Fibroblast of lung (primary cell): ENCODE measurements around the gene NID1. TPM values are rescaled to one million over a fixed set of nuclear protein-coding genes. Genes with fewer than 3 reads are reported as not detected.

Experiments used
- DNase-seq, 2 donors: peaks; one replicate each; pipeline versions ENCODE4 v3.0.0 to v3.0.0-alpha.2; 2010; ENCODE audit warnings: low read depth in 2 of 2
- H2AFZ ChIP-seq: 2 replicates; pipeline ENCODE4 v1.5.1; 2012; ENCODE audit warnings: low read length, control low read depth, inconsistent platforms
- H3K27ac ChIP-seq: 2 replicates; pipeline ENCODE4 v1.5.1; 2011; ENCODE audit warnings: low read length, control low read depth; ENCODE audit not compliant: insufficient read depth
- H3K27me3 ChIP-seq: 2 replicates; pipeline ENCODE4 v1.5.1; 2011; ENCODE audit warnings: mild to moderate bottlenecking, low read length; ENCODE audit not compliant: control insufficient read depth, insufficient read depth
- H3K36me3 ChIP-seq: 2 replicates; pipeline ENCODE4 v1.5.1; 2011; ENCODE audit warnings: low read length; ENCODE audit not compliant: control insufficient read depth, insufficient read depth
- H3K4me1 ChIP-seq: 2 replicates; pipeline ENCODE4 v1.5.1; 2011; ENCODE audit warnings: low read length; ENCODE audit not compliant: control insufficient read depth, insufficient read depth; ENCODE audit errors: extremely low read depth
- H3K4me2 ChIP-seq: 2 replicates; pipeline ENCODE4 v1.5.1; 2011; ENCODE audit warnings: low read length, control low read depth; ENCODE audit not compliant: insufficient read depth; ENCODE audit errors: extremely low read depth
- H3K4me3 ChIP-seq, 4 experiments: fragments of 200-600 bp in 1 of 4; sonication (generic) in 1 of 4; replicated peaks in 1 of 4; 2 replicates each; pipeline ENCODE4 v1.5.1; 2011 to 2016; ENCODE audit warnings: low read length in 4 of 4, low read depth in 3 of 4, mild to moderate bottlenecking in 3 of 4, control low read depth in 2 of 4, inconsistent platforms in 1 of 4, mixed read lengths in 1 of 4; ENCODE audit not compliant: insufficient read depth in 1 of 4; ENCODE audit errors: control extremely low read depth in 1 of 4
- H3K79me2 ChIP-seq: 2 replicates; pipeline ENCODE4 v1.5.1; 2012; ENCODE audit warnings: mild to moderate bottlenecking, low read length, inconsistent platforms; ENCODE audit not compliant: control insufficient read depth, insufficient read depth
- H3K9ac ChIP-seq: 2 replicates; pipeline ENCODE4 v1.5.1; 2011; ENCODE audit warnings: mild to moderate bottlenecking, low read length, control low read depth; ENCODE audit not compliant: insufficient read depth
- H3K9me3 ChIP-seq: 2 replicates; pipeline ENCODE4 v1.5.1; 2012; ENCODE audit warnings: low read depth, low read length; ENCODE audit not compliant: control insufficient read depth, insufficient read depth
- H4K20me1 ChIP-seq: 2 replicates; pipeline ENCODE4 v1.5.1; 2011; ENCODE audit warnings: low read length; ENCODE audit not compliant: control insufficient read depth, insufficient read depth; ENCODE audit errors: extremely low read depth
- CTCF ChIP-seq, 2 donors: IDR thresholded peaks in 1 of 2; conservative IDR thresholded peaks in 1 of 2; 1 replicate in 1 of 2; 2 replicates in 1 of 2; pipeline ENCODE4 v1.5.1; 2011 to 2012; ENCODE audit warnings: low read length in 2 of 2, control low read depth in 1 of 2, inconsistent platforms in 1 of 2, low read depth in 1 of 2, mild to moderate bottlenecking in 1 of 2
- EZH2 ChIP-seq: IDR thresholded peaks from 2 replicates; pipeline ENCODE4 v1.5.1; 2012; ENCODE audit warnings: low read length, control low read depth, mild to moderate bottlenecking; ENCODE audit errors: missing control alignments
- polyA plus RNA-seq, 2 donors: library from polyadenylated mRNA; depleted of rRNA in 1 of 2; stranded (reverse) in 1 of 2; unstranded in 1 of 2; fragments of >200 nt; gene quantifications; 2 replicates each; pipeline ENCODE4 v1.2.1, GENCODE V29; 2011 to 2012; ENCODE audit warnings: missing spikeins in 1 of 2
- total RNA-seq: library from RNA; depleted of rRNA; stranded (reverse); fragments of >200 nt; gene quantifications from 2 replicates; pipeline ENCODE4 v1.2.1, GENCODE V29; 2014

Gene NID1
- total and polyA plus RNA-seq, 2 donors (not counting 1 experiment from before 2014, with no cell fraction given) = 29.1 to 152 TPM

GRCh38 chr1:235942979-235943575, 121.8 kb downstream of the NID1 start:
- H3K36me3 ChIP-seq = no peaks in the 10 kb centered on the region
- no peak overlapping the region for H3K4me2 ChIP-seq
- no peak for DNase-seq
- no peaks in the 10 kb centered on the region for H3K9me3 ChIP-seq
- H3K4me1 ChIP-seq = peaks cover 18% of the 10 kb centered on the region
- no peak overlapping the region for H3K4me3 ChIP-seq
- TF ChIP-seq EZH2 (no peak), CTCF (conservative IDR thresholded peaks at IDR 0.05 in 1 of 2, IDR thresholded peaks at IDR 0.05 in 1 of 2; ENCODE audit: low read depth in 1 of 2, low read length in 2 of 2) (no peak)
- no peaks in the 10 kb centered on the region for H4K20me1 ChIP-seq
- H2AFZ ChIP-seq = no peak overlapping the region
- no peaks in the 10 kb centered on the region for H3K27me3 ChIP-seq
- H3K27ac ChIP-seq = peak overlapping the region; percentile 24
- no peaks in the 10 kb centered on the region for H3K79me2 ChIP-seq
- no peak overlapping the region for H3K9ac ChIP-seq

GRCh38 chr1:235942625-235942934, 122.3 kb downstream of the NID1 start:
- Histone ChIP-seq H3K36me3 (no peaks in the 10 kb centered on the region), H3K9ac (no peak overlapping the region), H3K27me3 (no peaks in the 10 kb centered on the region), H3K4me1 (peaks cover 18% of the 10 kb centered on the region), H2AFZ (no peak overlapping the region), H3K4me2 (no peak overlapping the region), H3K79me2 (no peaks in the 10 kb centered on the region), H3K27ac (no peak overlapping the region), H3K9me3 (no peaks in the 10 kb centered on the region), H4K20me1 (no peaks in the 10 kb centered on the region), H3K4me3 (no peak overlapping the region)
- TF ChIP-seq CTCF (conservative IDR thresholded peaks at IDR 0.05 in 1 of 2, IDR thresholded peaks at IDR 0.05 in 1 of 2; ENCODE audit: low read depth in 1 of 2, low read length in 2 of 2) = no peak
- TF ChIP-seq EZH2 = no peak
- DNase-seq = no peak

DNA sequence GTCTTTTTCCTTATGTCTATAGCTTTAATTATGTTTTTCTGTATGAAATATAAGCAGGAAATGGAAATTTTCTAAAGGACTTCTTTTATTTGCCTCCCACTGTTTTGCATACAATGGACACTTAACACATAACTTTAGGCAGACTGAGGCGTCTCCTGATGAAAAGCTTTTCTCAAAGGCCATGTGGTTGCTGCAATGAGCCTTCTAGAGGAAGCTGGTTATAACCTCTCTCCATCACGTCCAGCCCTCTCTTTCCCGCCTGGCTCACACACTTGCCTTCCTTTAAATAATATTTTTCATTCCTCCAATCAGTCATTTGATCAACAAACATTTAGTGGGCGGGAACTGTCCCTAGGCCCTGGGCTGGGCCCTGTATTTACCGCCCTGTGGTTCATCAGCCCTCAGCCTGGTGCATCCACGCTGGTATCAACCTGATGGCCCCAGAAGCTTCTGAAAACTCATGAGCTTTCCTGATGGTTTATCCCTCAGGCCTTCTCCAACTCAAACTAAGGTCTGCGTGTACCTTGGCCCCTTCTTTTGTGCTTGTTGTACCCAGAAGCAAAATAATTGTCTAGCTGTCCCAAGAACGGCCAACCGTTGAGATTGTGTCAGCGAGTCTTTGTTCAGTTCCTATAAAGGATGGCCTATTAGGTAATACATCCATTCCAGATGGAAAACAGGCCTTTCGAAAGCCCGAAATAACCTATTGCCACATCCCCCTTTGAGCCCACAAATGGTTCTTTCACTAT, 122.8 kb downstream of the NID1 start:
- DNase-seq = peak in 1 of 2 donors; percentile 50
- no peak overlapping the region for H3K4me3 ChIP-seq
- H2AFZ ChIP-seq = no peak overlapping the region
- no peaks in the 10 kb centered on the region for H3K79me2 ChIP-seq
- peaks cover 18% of the 10 kb centered on the region for H3K4me1 ChIP-seq
- H3K27me3 ChIP-seq = no peaks in the 10 kb centered on the region
- TF ChIP-seq CTCF (conservative IDR thresholded peaks at IDR 0.05 in 1 of 2, IDR thresholded peaks at IDR 0.05 in 1 of 2; ENCODE audit: low read depth in 1 of 2, low read length in 2 of 2) = no peak
- no peak for TF ChIP-seq EZH2
- no peak overlapping the region for H3K27ac ChIP-seq
- H3K36me3 ChIP-seq = no peaks in the 10 kb centered on the region
- H3K4me2 ChIP-seq = no peak overlapping the region
- H3K9me3 ChIP-seq = no peaks in the 10 kb centered on the region
- H4K20me1 ChIP-seq = no peaks in the 10 kb centered on the region
- no peak overlapping the region for H3K9ac ChIP-seq
